CD4-positive, alpha-beta T cell treated with Interleukin-15 for 1 hour (primary cell): ENCODE measurements around the gene DAGLA.

Experiments used
- DNase-seq: peaks from one replicate; pipeline ENCODE4 v3.0.0-alpha.2; 2020

DAGLA gene

GRCh38 chr11:61691380-61692156 is 11.4 kb downstream of the DAGLA start:
- DNase-seq = no peak

GRCh38 chr11:61693922-61694601 is 13.9 kb downstream of the DAGLA start:
- DNase-seq = no peak

DNA sequence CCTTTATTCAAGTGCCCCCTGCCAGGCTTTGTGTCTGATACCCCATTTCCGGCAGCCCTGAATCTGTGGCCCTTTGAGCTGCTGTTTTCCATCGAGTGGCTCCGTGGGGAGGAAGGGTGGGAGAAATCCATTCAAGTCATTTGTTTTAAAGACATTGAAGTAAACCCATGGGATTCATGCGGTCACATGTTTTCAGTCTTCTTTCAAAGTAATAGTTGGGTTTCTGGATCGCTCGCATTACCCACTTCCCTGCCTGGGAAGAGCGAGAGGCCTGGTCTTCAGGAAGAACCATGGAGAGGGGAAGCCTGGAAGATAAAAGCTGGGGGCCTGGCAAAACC is 14.4 kb downstream of the DAGLA start:
- DNase-seq = no peak

GRCh38 chr11:61694946-61695706 is 14.9 kb downstream of the DAGLA start:
- DNase-seq = no peak

DNA sequence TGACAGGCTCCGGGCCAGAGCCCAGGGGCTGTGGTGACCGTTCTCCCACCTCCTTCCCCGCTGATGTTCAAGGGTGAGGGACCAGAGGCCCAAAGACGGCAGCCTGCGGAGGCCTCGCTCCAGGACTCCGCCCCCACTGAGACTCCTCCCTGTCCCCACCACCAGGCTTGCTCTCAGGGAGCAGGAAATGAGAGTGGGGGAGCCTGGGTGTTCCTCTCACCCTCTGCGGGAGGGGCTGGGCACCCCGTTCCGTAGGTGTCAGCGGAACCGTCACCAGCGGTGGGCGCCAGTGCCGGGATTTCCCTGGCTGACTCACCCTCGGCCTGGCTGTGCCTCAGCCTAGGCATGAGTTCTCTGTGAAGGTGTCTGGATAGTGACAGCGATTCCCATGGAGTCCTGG is 15.7 kb downstream of the DAGLA start:
- peak; percentile 95 for DNase-seq

DNA sequence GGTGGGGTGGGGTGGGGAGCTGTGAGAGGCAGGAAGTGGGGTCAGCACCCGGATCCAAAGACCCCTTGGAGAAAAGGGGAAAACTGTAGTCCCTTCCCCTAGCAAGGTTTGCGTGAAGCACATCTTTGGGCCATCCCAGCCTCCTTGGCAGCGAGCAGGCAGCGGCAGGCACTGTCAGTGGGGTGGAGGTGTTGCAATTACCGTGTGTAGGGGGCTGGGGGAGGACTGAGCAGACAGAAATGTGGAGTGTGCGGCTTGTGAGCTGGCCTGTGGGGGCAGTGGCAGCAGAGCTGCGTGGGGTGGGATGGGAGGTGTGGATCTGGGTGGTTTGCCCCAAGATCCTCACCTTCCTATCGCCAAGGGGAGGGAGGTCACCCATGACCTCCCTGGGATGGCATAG is 16.4 kb downstream of the DAGLA start:
- no peak for DNase-seq

GRCh38 chr11:61697078-61697502 is 16.9 kb downstream of the DAGLA start:
- no peak for DNase-seq

GRCh38 chr11:61697764-61698163 is 17.6 kb downstream of the DAGLA start:
- no peak for DNase-seq

DNA sequence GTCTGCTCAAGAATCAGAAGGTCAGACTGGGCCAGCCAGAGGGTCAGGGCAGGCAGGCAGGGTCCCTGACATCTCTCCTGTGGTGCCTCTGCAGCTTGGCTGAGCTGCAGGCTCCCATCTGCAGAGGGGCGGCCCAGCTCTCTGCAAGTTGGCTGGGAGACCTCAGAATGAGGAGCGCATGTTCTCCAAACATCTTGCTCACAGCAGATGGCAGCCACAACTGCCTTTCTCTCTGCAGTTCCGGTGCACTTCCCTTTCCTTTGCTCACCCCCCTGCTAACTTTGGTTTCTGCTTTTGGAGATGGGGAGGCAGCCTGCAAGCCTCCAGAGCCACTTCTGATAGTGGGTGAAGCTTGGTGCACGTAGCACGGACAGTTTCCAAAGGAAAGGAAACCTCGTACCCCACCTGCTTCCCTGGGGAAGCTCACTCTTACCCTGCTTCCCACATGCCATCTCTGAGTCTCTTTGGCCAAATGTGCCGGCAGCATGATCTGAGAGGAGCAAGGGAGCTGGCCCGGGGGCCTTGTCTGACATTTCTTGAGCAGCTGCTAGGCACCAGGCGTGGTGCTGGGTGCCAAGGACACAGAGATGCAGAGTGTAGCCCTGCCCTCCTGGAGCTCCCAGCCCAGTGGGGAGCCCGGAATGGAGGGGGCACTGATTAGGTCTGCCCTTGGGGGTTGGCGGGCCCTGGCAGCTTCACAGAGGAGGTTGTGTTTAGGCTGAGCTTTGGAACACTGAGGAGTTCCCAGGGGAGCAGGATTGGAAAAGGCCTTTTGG is 18.2 kb downstream of the DAGLA start:
- DNase-seq = peak; percentile 34

- no peak for DNase-seq
Observed at GRCh38 chr11:61699737-61700160, 19.6 kb downstream of the DAGLA start.

DNA sequence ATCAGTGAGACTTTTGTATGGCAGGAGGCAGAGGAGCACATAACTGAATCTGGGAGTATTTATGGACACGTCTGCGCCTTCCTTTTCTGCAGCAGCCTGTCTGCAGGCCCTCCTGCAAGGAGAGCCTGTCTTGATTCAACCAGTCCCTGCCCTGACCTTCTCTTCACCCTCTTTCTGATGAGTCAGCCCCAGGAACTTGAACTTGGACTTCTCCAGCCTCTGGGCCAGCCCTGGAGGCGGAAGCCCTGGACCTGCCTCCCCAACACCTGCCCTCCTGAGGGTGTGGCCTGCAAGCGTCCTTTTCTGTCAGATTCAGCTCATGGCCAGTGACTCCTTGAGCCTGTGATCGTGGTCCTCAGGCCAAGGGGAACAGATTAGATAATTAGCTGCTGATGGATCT is 20.0 kb downstream of the DAGLA start:
- peak; percentile 60 for DNase-seq

DNA sequence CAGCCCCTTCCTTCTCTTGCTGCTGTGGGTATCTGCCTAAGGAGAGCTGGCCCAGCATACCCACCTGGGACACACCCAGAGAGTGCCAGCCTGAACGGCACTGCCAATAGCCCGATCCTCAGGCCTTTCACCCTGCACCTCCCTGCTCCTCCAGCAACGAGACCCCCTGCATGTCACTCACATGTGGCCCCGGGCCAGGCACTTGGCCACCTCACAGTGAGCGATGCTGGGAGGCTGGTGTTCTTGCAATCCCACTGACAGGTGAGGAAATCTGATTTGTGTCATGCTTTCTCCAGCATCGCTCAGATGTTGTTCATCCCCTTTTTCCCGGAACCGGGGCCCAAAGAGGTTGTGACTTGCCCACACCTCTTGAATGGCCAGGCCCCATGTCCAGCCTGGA is 20.5 kb downstream of the DAGLA start:
- DNase-seq = no peak

- peak; percentile 54 for DNase-seq
Observed at GRCh38 chr11:61701242-61701886, 21.2 kb downstream of the DAGLA start.

GRCh38 chr11:61702701-61703312 is 22.6 kb downstream of the DAGLA start:
- no peak for DNase-seq

DNA sequence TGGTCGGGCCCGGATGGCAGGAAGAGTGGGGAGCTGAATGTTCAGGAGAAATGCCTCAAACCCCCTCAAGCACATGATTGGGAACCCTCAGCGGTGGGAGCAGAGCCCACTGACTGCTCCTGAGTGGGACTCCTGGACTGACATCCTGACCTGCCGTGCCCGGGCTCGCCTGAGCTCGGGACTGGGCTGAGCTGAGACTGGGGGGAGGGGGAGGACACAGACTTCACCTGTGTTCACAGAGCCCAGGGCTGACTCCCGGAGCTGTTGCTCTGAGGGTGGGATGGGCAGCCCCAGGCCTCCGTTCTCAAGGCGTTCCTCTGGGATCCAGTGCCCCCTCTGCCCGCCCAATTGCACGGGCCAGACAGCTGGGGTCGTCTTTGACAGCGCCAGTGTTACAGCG is 24.6 kb downstream of the DAGLA start:
- no peak for DNase-seq

GRCh38 chr11:61706452-61707400 is 26.5 kb downstream of the DAGLA start:
- DNase-seq = no peak

GRCh38 chr11:61707574-61707973 is 27.4 kb downstream of the DAGLA start:
- no peak for DNase-seq

- DNase-seq = no peak
Observed at GRCh38 chr11:61709110-61709509, 28.9 kb downstream of the DAGLA start.

DNA sequence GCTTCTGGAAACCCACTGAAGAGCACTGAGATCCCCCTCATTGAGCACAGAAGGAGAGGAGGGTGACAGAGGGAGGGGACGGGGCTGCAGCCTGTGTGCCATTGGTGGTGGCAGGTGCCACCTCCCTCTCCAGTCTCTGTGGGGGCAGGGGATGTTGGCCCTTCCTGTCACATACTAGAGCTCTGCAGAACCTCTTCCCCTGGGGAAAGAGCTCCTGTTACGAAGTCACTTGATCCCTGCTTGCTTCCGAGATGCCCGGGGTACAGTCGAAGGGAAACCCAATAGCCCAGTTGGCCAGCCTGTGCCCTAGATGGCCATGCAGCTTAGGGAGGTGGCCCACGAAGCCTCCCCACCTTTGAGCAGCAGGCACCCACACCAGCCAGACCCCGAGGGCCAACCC is 29.4 kb downstream of the DAGLA start:
- no peak for DNase-seq

DNA sequence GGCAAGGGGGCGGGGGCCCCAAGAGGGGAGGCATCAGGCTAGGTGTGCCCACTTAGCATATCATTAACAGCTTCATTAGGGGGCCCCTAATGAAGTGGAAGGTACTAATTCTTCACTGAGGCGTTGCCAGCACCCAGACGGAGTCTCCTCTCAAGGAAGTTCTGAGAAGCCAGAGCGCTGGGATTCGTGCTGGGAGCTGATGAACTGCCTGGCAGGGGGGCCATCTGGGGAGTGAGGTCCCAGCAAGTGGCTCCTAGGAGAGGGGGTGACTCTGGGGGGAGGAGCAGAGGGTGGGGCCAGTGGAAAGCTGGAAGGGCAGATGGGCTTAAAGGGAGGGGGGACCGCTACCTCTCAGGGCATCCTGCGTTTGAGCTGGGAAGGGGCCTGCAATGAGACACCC is 29.8 kb downstream of the DAGLA start:
- DNase-seq = no peak

- no peak for DNase-seq
Observed at GRCh38 chr11:61711037-61711436, 30.8 kb downstream of the DAGLA start.
